Measurements from ENCODE around the gene ASTN2.
"Not testable (repeated sequence)": the region's sequence is repeated elsewhere in the genome, so short reads cannot be mapped to it uniquely, and the experiment has no call there.

Gene ASTN2

DNA sequence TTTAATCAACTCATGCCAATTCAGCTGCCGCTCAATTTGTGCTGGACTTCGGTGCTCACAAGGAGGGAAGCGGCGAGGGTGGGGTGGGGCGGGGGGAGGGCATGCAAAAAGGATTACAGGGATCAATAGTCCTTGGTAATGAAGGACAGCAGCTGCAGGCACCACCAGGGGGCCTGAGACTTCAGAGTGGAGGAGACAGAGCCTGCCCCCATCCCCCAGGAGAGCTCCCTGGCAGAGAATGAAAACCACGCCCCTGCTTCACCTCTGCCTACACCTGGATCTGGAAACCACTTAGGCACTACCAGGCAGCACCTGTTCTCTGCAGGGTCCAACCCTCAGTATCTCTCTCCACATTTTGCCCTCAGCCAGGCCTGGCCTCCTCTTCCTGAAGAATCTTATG lies 572.2 kb downstream of the ASTN2 start:
- no peak for DNase-seq

DNA sequence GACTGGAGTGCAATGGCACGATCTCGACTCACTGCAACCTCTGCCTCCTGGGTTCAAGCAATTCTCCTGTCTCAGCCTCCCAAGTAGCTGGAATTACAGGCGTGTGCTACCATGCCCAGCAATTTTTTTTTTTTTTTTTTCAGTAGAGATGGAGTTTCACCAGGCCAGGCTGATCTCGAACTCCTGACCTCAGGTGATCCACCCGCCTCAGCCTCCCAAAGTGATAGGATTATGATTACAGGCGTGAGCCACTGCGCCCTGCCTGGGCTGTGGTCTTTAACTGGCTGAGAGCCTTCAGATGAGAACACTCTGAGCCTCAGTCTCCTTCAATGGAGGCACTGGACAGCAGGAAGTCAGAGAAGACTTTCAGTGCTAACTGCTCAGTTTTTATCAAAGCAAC lies 576.4 kb downstream of the ASTN2 start:
- DNase-seq, result not testable (repeated sequence)

DNA sequence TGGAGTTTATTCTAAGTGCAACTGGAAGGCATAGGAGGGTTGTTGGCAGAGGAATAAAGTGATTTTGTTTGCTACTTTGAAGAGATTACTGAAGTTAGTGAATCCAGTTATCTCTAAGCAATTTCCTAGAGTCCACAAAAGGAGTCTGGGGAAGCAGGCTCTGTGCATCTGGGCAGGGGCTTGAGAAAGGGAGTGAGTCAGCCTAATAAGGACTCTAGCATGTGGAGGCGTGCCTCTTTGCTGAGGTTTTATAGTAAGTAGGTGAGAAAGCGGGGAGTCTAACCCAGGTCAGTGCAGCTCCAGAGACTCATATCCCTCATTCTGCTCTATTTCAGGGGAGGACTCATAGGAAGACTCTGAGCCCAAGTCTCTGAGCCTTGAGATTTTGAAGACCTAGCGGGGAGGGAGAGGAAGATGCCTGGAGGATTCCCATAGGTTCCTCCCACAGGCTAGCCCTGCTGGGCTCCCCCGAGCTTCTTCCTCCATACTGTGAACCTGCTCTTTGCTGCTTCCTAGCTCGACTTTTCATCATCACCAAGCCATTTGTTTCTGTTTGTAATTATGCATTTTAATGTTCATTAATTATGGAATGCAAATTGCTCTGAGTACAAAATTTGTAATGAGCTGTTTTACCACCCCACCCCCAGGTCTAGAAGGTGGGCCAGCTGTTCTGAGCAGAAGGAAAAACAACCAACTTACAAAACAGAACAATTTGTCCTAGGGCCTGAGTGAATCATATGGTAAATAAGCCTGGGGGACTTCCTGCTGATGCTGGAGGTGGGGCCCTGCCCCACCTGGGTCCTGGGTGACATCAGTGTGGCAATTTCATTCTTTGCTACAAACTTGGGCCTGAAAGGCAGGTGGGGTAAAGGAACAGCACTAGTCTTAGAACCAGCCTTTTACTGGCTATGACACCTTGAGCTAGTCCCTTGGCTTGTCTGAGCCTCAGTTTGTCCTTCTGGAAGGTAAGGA lies 577.6 kb downstream of the ASTN2 start:
- DNase-seq, result no peak

GRCh38 chr9:116830321-116830720 lies 584.5 kb downstream of the ASTN2 start:
- DNase-seq, result not testable (repeated sequence)

GRCh38 chr9:116821633-116822229 lies 593.1 kb downstream of the ASTN2 start:
- DNase-seq, result no peak

DNA sequence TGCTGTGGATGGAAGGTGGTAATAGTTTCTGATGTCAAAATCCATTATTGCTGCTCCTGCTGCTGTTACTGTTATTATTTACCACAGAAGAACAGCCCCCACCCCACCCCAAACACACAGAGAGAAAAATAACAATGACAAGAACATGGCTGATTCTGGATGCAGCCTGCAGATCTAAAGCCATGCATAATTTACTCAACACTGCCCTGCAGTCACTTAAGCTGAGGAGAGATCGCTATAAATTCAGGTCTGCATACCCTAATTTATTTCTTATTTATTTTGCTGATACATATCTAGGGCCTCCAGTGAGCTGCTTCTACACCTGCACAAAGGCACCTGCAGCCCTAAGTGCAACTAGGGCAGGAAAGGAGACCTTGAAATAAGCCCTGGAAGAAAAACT lies 595.7 kb downstream of the ASTN2 start:
- DNase-seq, result no peak

GRCh38 chr9:116817762-116818161 lies 597.1 kb downstream of the ASTN2 start:
- no peak for DNase-seq

GRCh38 chr9:116816484-116816883 lies 598.4 kb downstream of the ASTN2 start:
- DNase-seq, result no peak

DNA sequence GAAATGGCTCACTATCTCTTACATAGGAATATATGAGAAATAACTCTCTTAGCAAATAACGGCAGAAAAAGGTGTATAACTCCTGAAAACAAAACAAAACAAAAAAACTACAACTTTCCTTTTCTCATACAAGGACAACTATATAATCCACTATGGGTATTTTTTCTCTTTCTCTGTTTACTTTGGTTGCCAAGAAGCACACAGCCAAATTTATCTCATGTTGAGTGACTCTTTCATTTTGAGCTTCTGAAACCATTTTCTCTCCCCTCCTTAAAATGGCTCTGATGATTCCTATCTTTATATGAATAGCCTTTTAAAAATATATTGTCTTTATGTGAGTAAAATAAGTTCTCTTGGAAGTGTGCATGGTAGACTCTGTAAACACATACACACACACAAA lies 599.0 kb downstream of the ASTN2 start:
- DNase-seq, result no peak

- DNase-seq, result no peak
These were observed 601.9 kb downstream of the ASTN2 start for GRCh38 chr9:116813031-116813300.

GRCh38 chr9:116812231-116813030 lies 602.4 kb downstream of the ASTN2 start:
- no peak for DNase-seq

DNA sequence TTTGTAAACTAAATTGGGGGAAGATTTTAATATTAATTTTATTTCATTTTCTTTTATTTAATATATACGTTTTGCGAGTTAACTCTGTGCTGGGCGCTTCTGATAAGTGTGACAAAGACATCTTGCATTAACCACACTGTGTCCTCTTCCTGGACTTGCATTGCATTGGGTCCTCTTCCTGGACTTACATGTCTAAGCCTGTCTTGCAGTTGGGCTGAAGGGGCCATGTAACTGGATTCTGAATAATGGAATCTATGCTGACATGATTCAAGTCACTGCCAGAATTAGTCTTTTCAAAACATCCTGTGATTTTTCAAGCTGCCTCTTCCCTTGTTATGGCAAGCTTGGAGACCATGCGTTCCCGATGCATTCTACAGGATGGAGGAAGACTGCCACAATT lies 605.2 kb downstream of the ASTN2 start:
- no peak for DNase-seq

DNA sequence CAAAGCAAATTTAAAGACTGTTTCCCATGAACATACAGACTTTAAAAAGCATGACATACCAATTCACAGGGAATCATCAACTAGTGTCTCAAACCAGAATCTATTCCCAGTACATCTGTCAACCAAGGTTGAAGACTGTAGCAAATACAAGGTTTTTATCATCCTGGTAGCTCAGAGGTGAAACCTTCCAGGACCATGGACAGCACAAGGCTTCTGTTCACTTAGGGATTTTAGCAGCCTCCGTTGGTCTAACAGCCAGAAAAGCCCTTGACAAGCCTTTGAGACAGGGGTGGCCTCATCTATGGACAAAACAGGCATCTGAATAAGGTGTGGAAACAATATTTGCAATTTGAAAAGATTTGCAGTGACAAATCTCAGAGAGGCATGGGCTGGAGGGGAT lies 608.8 kb downstream of the ASTN2 start:
- DNase-seq, result no peak

DNA sequence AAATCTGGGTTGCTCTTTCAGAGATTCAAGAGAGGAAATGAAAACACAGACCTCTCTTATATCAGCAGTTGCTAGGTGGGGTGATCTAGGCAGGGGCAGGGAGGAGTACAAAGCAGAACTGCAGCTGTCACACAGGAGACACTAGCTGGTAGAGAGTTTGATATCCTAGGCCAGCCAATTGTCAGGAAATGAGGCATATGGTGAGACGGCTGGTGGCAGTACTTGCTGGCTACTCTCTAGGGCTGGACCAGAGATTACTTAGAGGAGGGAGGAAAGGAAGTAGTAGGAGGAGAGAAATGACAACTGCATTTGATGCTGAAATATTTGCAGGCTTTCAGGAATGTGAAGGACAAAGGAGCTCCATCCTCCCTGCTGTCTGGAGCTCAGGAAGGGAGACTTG lies 614.0 kb downstream of the ASTN2 start:
- no peak for DNase-seq

DNA sequence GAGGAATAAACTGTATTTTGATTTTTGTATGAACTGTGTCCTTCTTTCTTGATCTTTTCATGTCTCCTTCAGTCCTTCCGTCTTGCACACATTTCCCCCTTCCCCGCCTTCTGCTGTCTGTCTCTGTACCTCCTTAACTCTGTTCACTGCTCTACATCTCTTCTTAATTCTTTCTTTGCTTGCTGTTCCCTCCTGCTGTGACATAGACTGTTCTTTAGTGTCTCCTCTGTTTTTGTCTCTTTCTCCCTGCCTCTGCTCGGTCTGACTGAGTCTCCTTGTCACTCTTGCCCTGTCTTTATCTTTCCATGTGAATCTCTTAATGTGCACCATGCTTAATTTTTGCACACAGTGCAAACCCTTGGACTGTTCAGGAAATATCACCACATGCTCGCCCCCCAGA lies 614.8 kb downstream of the ASTN2 start:
- no peak for DNase-seq

DNA sequence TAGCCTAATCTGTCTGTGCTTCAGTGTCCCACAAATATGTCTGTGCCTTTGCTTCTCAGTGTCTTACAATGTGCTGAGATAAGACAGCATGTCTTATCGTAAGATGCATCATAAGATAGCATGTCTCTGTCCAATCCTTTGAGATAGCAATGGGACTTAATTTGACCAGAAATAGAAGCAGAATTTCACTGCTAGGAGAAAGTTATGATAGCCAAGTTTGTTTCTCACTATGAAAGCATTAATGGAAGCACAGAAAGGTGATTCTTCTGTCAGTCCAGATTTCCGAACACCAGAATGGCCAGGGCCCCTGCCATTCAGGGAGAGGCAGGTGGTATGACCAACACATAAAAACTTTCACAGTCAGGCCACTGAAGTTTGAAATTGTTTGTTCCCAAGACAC lies 616.3 kb downstream of the ASTN2 start:
- no peak for DNase-seq

DNA sequence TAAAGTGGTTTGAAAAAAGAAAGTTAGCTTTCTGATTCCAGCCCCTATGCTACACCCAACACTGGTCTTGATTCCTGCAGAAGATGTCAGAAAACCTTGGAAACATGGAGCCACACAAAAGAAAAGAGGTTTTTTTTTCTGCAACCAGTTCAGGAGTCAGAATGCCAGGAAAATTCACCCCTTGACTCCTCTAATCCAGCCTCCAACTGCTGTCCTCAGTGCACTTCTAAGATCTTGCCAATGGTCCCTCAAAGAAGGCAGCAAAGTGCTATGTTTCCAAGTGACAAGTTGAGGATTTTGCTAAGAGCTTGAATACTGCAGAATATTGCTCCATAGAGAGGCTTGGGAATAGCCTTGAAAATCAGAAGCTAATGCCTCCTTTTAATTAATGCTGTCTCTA lies 617.6 kb downstream of the ASTN2 start:
- no peak for DNase-seq

DNA sequence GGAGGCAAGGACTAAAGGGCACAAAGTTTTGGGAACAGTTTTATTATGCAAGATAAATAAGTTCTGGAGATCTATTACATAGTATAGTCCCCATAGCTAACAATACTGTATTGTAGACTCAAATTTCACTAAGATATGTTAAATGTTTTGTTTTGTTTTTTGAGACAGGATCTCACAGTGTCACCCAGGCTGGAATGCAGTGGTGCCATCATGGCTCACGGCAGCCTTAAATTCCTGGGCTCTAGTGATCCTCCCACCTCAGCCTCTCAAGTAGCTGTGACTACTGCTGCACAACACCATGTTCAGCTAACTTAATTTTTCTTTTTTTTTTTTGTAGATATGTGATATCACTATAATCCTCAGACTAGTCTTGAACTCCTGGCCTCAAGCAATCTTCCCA lies 618.2 kb downstream of the ASTN2 start:
- DNase-seq, result no peak

GRCh38 chr9:116795821-116796220 lies 619.0 kb downstream of the ASTN2 start:
- no peak for DNase-seq

DNA sequence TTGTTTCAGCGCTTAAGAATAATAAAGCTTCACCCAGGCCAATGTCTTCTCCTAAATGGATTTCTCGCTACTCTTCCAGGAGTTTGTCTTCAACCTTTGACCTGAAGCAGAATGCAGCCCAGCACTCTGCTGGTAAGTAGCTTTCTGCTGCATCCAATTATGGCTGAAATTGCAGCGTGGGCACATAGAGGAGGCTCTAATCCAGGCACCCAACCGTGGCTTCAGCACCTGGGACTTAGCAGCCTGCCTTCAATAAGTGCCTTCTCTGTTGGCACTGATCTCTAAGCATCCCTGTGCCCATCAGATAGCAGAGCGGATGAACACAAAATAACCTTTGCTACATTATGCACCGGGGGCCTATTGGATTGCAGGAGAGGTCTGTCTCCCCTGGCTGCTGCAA lies 622.6 kb downstream of the ASTN2 start:
- DNase-seq, result no peak

DNA sequence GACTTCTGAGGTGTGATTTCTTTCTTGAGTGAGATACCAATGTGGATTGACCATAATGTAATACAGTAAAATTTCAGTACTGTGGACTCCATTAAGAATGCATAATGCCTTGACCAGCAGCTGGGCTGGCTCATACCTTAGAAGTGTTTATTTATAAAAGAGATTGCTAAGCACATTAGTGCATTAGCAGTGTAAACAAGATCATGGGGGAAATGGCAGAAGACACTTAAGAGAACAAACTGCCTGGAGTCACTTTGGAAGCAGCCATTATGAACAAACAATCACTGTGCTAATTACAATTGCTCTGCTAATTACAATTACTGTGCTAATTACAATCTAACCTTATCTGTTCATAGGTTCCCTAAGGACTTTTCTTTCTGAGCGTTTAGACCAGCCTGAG lies 623.5 kb downstream of the ASTN2 start:
- DNase-seq, result no peak

GRCh38 chr9:116789081-116789480 lies 625.8 kb downstream of the ASTN2 start:
- DNase-seq, result no peak

GRCh38 chr9:116786737-116787136 lies 628.1 kb downstream of the ASTN2 start:
- no peak for DNase-seq

GRCh38 chr9:116777116-116777515 lies 637.7 kb downstream of the ASTN2 start:
- no peak for DNase-seq
